HepG2 (cell line): ENCODE results near the gene PA2G4. TPM values are rescaled to one million over a fixed set of nuclear protein-coding genes. Genes with fewer than 3 reads are reported as not detected.
"Not testable (repeated sequence)": the region's sequence is repeated elsewhere in the genome, so short reads cannot be mapped to it uniquely, and the experiment has no call there.

Experiments
- ATAC-seq: fragments of 200-7000 bp; cut with Tn5 transposase; 3 replicates; pipeline ENCODE4 v1.9.1; 2020; ENCODE audit warnings: mild to moderate bottlenecking, moderate library complexity
- BruUV-seq: library from RNA; stranded (reverse); fragments of 400-500 nt; replicated peaks from 2 replicates; lab custom pipeline; 2021; lab: Mats Ljungman, UMichigan
- CTCF ChIA-PET: fragments of 300-600 bp; formaldehyde crosslinking; extraction: SDS; loops from one replicate; lab custom pipeline; 2021; ENCODE audit warnings: low total read pairs, inconsistent platforms, low intra/inter-chr PET ratio; lab: Yijun Ruan, JAX
- POLR2A ChIA-PET: fragments of 350-600 bp; sonication (Branson Sonifier 250); formaldehyde crosslinking; loops from one replicate; lab custom pipeline; 2020; ENCODE audit warnings: antibody characterized with exemption, inconsistent platforms; lab: Yijun Ruan, JAX
- DNase-seq: peaks from one replicate; pipeline ENCODE4 v3.0.0-alpha.2; 2015; ENCODE audit warnings: low spot score
- FAIRE-seq: peaks from 3 replicates; lab custom pipeline; 2011; peaks lifted over from hg19 to GRCh38; lab: Jason Lieb, UNC
- H2AFZ ChIP-seq: one replicate; pipeline ENCODE4 v1.6.1; 2011; ENCODE audit warnings: low read length, inconsistent platforms
- H3K27ac ChIP-seq: fragments of 300-600 bp; 3 replicates; pipeline ENCODE4 v1.8.0; 2011; ENCODE audit warnings: mixed run types, mild to moderate bottlenecking, mixed read lengths, low read length, inconsistent platforms; ENCODE audit not compliant: insufficient read depth; ENCODE audit errors: extremely low read length
- H3K27me3 ChIP-seq, 2 experiments: fragments of 200-600 bp in 1 of 2; 2 replicates in 1 of 2; 3 replicates in 1 of 2; pipeline versions ENCODE4 v1.6.0 to v1.8.0; 2011; ENCODE audit warnings: low read length in 2 of 2, mild to moderate bottlenecking in 2 of 2, moderate library complexity in 2 of 2, inconsistent platforms in 1 of 2; ENCODE audit not compliant: insufficient read depth in 2 of 2, control insufficient read depth in 1 of 2
- H3K36me3 ChIP-seq, 2 experiments: fragments of 200-600 bp in 1 of 2; replicated peaks in 1 of 2; 2 replicates in 1 of 2; 3 replicates in 1 of 2; pipeline versions ENCODE4 v1.5.1 to v1.8.0; 2011; ENCODE audit warnings: low read length in 2 of 2, inconsistent platforms in 1 of 2; ENCODE audit not compliant: insufficient read depth in 2 of 2, control insufficient read depth in 1 of 2
- H3K4me1 ChIP-seq: 2 replicates; pipeline ENCODE4 v1.5.1; 2012; ENCODE audit warnings: low read length, inconsistent platforms; ENCODE audit not compliant: insufficient read depth
- H3K4me2 ChIP-seq: 2 replicates; pipeline ENCODE4 v1.6.0; 2011; ENCODE audit warnings: low read depth, low read length, inconsistent platforms
- H3K4me3 ChIP-seq, 3 experiments: fragments of 200-600 bp in 1 of 3; sonication (generic), shearing (Covaris generic) in 1 of 3; replicated peaks in 1 of 3; 2 replicates each; pipeline ENCODE4 v1.5.1; 2011 to 2016; ENCODE audit warnings: low read length in 3 of 3, inconsistent platforms in 2 of 3, low read depth in 2 of 3, mild to moderate bottlenecking in 2 of 3, control low read depth in 1 of 3, mixed read lengths in 1 of 3; ENCODE audit not compliant: insufficient read depth in 1 of 3
- H3K79me2 ChIP-seq: one replicate; pipeline ENCODE4 v1.6.1; 2011; ENCODE audit warnings: low read length, inconsistent platforms; ENCODE audit not compliant: insufficient read depth
- H3K9ac ChIP-seq: 2 replicates; pipeline ENCODE4 v1.6.0; 2011; ENCODE audit warnings: mild to moderate bottlenecking, low read depth, low read length, inconsistent platforms; ENCODE audit not compliant: insufficient read depth
- H3K9me3 ChIP-seq: 2 replicates; pipeline ENCODE4 v1.5.1; 2012; ENCODE audit warnings: mild to moderate bottlenecking, low read length
- H4K20me1 ChIP-seq: 2 replicates; pipeline ENCODE4 v1.6.0; 2011; ENCODE audit warnings: inconsistent platforms, mild to moderate bottlenecking, low read length, moderate library complexity; ENCODE audit not compliant: insufficient read depth
- CSRNP2 ChIP-seq: sonication (generic); formaldehyde crosslinking; conservative IDR thresholded peaks from 2 replicates; pipeline ENCODE4 v1.8.0; 2022; ENCODE audit warnings: low read depth, missing genetic modification reagents
- NFE2L2 ChIP-seq: fragments of 150-350 bp; IDR thresholded peaks from 2 replicates; pipeline ENCODE4 v1.6.1; 2014; ENCODE audit warnings: low read length
- SPEN ChIP-seq: sonication (generic); formaldehyde crosslinking; IDR thresholded peaks from 2 replicates; pipeline ENCODE4 v1.5.1; 2020; ENCODE audit warnings: low read depth, mild to moderate bottlenecking, missing genetic modification reagents
- ZBTB46 ChIP-seq: sonication (generic); formaldehyde crosslinking; IDR thresholded peaks from 2 replicates; pipeline ENCODE4 v1.4.0; 2020; ENCODE audit warnings: mild to moderate bottlenecking, missing genetic modification reagents, borderline replicate concordance
- ZNF253 ChIP-seq: sonication (generic); formaldehyde crosslinking; IDR thresholded peaks from 2 replicates; pipeline ENCODE4 v1.8.0; 2022; ENCODE audit warnings: mild to moderate bottlenecking, missing genetic modification reagents, borderline replicate concordance
- ZNF512B ChIP-seq: sonication (generic); formaldehyde crosslinking; IDR thresholded peaks from 2 replicates; pipeline ENCODE4 v1.5.1; 2020; ENCODE audit warnings: missing genetic modification reagents, mild to moderate bottlenecking, borderline replicate concordance
- ZNF83 ChIP-seq: sonication (generic); formaldehyde crosslinking; IDR thresholded peaks from 2 replicates; pipeline ENCODE4 v1.4.0; 2020; ENCODE audit warnings: missing genetic modification reagents, mild to moderate bottlenecking, borderline replicate concordance
- WGBS: methylation state at CpG from one replicate; pipeline ENCODE4 v1.1.6; 2017; ENCODE audit warnings: low lambda C conversion rate; 5-methylcytosine and 5-hydroxymethylcytosine counted together
- in situ Hi-C: cut with HindIII; loops from 2 replicates; pipeline ENCODE4 v1.10.0; 2017; ENCODE audit warnings: low pct_unique_long_range_greater_than_20kb; ENCODE audit not compliant: extremely low pct_ligation_motif_present
- intact Hi-C: fragments of 100-400 bp; cut with micrococcal nuclease; formaldehyde crosslinking; loops from one replicate; pipeline ENCODE4 v1.10.0; 2022; ENCODE audit not compliant: unreplicated experiment
- polyA plus RNA-seq, 8 experiments: library from polyadenylated mRNA; depleted of rRNA in 3 of 8; stranded (reverse) in 7 of 8; unstranded in 1 of 8; fragments of >200 nt; fragmentation: Illumina TruSeq in 4 of 8; extraction: Trizol in 4 of 8; gene quantifications; 2 replicates each; pipeline versions ENCODE4 v1.2.1 to v1.2.3, GENCODE V29; 2011 to 2016; ENCODE audit warnings: low read depth in 4 of 8, missing spikeins in 1 of 8, mixed read lengths in 1 of 8; ENCODE audit not compliant: insufficient read depth in 1 of 8
- total RNA-seq, 5 experiments: library from RNA; depleted of rRNA; stranded (reverse); fragments of >200 nt; fragmentation: Illumina TruSeq; extraction: Trizol; gene quantifications; 2 replicates each; pipeline ENCODE4 v1.2.3, GENCODE V29; 2016; ENCODE audit warnings: low read depth in 1 of 5

The PA2G4 gene
- total and polyA plus RNA-seq, 2 of the 13 experiments (the other 11 are each of a cell fraction or from before 2014, with no cell fraction given): 147 to 240 TPM

GRCh38 chr12:56116267-56117081, 12.1 kb downstream of the PA2G4 start, which contains the start of gene RPL41 (continued):
- TF ChIP-seq ZNF253 (CRISPR knock-in tag) (no peak), ZNF512B (CRISPR knock-in tag) (no peak), ZNF83 (no peak), CSRNP2 (no peak), NFE2L2 (no peak), SPEN (CRISPR knock-in tag) (peak; percentile 83; the same call in 1 of the 2 replicates), ZBTB46 (CRISPR knock-in tag) (no peak)

- H4K20me1 ChIP-seq, H2AFZ ChIP-seq, DNase-seq, in situ Hi-C loops, H3K27me3 ChIP-seq, H3K9me3 ChIP-seq, FAIRE-seq, BruUV-seq, ATAC-seq: not testable (repeated sequence)
- Histone ChIP-seq H3K79me2 (peaks cover 15% of the 10 kb centered on the region), H3K27ac (peak overlapping the region; percentile 93), H3K4me3 (peak overlapping the region; percentile 69 to 86 (median 71)), H3K4me1 (peaks cover 43% of the 10 kb centered on the region), H3K36me3 (peaks cover 5 to 17% of the 10 kb centered on the region in 2 experiments; a peak in 3 of 5 replicates), H3K4me2 (peak overlapping the region; percentile 84), H3K9ac (peak overlapping the region; percentile 99)
- POLR2A ChIA-PET: interaction anchor here (0.6 to 6.2 kb wide), 17 partner anchors 9 to 520 kb away, joined by 3 to 128 read pairs (median 6); partner anchors contain the start of genes CNPY2, ERBB3, ESYT1 and MYL6
- CTCF ChIA-PET: interaction anchor here (3.2 kb wide), 1 partner anchor 72 kb away, joined by 49 read pairs; the partner anchor contains the start of gene SMARCC2
- intact Hi-C loops: loop anchor here (5.0 kb wide), 2 partner anchors 70 to 350 kb away; partner anchors contain the start of gene SPRYD4
- 3% methylated on average over 13 of the region's 16 CpGs for WGBS
Measured at GRCh38 chr12:56117082-56117706, 12.8 kb downstream of the PA2G4 start.
